ENCODE data around the gene EEIG1.
A peak's percentile ranks its signal among the peaks of the same experiment; 100 is the strongest.

EEIG1 gene

GRCh38 chr9:128001151-128001778 lies 20.5 kb upstream of the EEIG1 start:
- DNase-seq (ENCODE audit: low spot score): no peak

GRCh38 chr9:127999461-127999860 lies 18.7 kb upstream of the EEIG1 start:
- DNase-seq (ENCODE audit: low spot score): no peak

GRCh38 chr9:127993721-127994120 lies 12.9 kb upstream of the EEIG1 start:
- DNase-seq (ENCODE audit: low spot score): no peak

GRCh38 chr9:127991757-127992274 lies 11.0 kb upstream of the EEIG1 start:
- no peak for DNase-seq (ENCODE audit: low spot score)

- peak; percentile 76 for DNase-seq (ENCODE audit: low spot score)
These were observed 10.4 kb upstream of the EEIG1 start for GRCh38 chr9:127991017-127991756.

DNA sequence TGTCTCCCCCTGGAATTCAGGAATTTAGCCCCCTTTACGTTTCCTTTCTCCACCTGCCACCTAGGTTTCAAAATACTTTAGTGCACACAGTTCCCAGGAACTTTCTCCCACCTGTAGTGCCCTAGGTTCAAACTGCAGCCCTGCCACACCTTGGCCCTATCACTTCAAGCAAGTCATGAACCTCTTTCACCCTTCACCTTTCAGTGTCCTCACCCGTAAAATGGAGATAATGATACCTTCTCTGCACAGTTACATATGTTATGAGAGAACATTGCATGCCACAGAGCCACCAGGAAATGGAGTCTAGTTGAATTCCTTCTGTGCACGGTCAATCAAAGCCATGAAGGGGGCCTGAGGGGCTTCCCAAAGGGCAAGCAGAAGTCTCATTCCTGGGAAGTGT lies 9.8 kb upstream of the EEIG1 start:
- DNase-seq (ENCODE audit: low spot score): no peak

DNA sequence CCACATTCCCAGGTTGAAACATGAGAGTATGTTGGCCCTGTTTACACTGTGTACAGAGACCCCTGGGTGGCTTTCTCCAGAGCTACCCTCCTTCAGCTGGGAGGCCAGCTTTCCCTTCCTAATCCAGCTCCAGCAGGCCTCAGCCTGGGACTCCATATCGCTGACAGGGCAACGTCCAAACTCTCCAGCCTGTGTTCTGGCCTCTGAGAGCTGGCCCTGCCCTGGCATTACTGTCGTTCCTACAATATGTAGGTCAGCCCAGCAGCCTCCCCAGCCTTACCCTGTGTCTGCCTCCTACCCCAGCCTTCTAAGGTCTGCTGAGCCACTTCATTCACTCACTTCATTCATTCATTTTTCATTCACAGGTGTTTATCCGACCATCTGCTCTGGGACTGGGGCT lies 8.3 kb upstream of the EEIG1 start:
- no peak for DNase-seq (ENCODE audit: low spot score)

GRCh38 chr9:127987103-127987614 lies 6.4 kb upstream of the EEIG1 start:
- DNase-seq (ENCODE audit: low spot score): peak; percentile 96

DNA sequence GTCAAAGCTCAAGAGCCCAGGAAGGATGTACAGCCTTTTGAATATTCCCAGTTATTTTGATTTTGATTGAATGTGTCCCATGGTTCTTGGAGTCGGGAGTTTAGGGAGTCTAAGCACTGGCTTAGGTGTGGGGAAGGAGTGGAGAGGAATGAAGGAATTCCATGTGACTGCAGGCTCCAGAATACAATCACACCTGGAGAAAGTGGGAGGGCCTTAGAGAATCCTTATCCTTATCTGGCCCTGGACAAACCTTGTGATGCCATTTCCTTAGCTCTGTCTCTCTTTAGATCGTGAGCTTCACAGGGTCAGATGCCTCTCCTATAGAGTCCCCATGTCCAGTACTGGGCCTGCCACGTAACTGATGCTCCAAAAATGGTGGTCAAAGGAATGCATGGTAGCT lies 4.2 kb upstream of the EEIG1 start:
- no peak for DNase-seq (ENCODE audit: low spot score)

DNA sequence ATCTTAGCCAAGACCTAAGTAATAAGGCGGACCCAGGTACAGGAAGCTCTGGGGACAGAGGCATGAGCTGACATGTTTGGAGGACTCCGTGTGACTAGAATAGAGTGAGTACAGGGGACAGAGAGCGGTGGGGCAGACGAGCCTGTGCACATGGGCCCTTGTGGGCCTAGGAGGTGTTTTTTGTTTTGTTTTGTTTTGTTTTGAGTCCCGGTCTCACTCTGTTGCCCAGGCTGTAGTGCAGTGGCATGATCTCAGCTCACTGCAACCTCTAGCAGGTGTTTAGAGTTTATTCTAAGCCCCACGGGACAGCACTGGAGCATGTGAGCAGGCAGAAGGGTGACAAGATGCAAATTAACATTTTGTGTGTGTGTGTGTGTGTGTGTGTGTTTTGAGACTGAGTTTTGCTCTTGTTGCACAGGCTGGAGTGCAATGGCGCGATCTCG lies 3.1 kb upstream of the EEIG1 start:
- DNase-seq (ENCODE audit: low spot score): no peak

DNA sequence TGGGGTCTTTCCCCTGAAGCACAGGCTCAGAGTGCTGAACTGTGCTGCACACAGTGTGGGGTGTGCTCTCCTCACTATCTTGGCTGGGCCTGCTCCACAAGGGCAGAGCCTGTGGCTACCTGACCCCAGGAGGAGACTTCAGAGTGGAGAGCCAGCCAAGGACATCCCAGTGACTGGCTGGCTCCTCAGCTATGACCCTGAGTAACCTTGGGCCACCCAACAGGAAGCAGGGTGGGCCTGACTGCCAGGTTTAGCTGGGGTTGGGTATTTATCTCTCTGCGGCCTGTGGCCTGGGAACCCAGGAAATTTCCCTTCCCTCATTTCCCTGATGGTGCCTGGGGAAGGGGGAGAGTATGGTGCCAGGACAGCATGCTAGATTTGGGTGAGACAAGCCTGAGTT lies 2.1 kb upstream of the EEIG1 start:
- DNase-seq (ENCODE audit: low spot score): no peak

DNA sequence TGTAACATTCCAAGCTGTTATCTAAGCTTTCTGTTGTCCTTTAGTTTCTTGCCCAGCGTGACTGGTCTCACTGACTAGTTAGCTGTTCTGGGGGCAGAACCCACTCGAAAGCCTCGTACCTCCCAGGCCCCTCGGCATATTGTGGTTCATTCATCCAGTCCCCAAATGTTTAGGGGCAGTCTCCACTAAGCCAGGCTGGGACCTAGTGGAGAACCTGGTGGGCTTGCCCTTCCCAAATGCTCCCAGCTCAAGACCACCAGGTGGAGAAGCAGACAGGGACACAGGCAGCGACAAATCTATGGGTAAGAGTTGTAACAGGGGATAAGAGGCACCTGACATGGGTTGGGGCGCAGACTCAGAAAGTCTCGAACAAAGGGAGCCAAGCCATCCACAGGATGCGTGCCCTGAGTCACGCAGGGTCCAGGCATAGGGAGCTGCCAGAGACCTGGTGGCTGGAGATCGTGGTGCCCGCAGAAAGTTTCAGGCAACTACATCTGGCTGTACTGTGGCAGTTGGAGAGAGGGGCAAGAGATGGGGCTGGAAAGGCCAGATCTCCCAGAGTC lies 851 bp upstream of the EEIG1 start:
- DNase-seq (ENCODE audit: low spot score): no peak

DNA sequence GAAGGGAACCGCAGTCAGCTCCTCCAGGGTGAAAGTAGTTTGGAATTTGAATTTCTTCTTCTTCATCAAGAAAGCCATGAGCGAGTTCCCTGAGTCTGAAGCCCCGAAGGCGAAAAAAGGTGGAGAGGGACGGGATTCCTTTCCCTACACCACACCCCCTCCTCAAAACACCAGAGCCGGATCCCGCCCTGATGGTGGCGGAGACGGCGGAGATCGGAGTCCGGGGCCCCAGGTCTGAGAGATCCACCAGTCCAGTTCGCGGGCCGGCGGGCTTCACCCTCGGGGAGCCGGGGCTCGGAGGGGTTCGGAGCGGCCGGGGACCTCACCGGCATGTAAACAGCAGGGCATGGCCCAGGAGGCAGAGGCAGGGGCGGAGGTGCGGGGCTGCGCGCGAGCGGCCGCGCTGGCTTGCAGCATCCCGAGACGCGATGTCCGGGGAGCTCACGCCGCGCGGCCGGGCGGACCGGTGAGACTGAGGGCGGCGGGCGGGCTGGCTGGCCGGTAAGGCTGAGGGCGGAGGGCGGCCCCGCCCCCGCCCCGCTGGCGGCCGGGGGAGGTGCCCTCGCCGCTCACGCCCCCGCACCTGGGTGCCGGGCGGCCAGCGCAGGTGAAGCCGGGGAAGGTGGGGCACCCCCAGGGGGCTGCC lies 606 bp downstream of the EEIG1 start:
- peak; percentile 58 for DNase-seq (ENCODE audit: low spot score)

GRCh38 chr9:127979333-127980059 lies 1.3 kb downstream of the EEIG1 start:
- peak; percentile 60 for DNase-seq (ENCODE audit: low spot score)

- DNase-seq (ENCODE audit: low spot score): no peak
These were observed 1.8 kb downstream of the EEIG1 start for GRCh38 chr9:127979015-127979332.

DNA sequence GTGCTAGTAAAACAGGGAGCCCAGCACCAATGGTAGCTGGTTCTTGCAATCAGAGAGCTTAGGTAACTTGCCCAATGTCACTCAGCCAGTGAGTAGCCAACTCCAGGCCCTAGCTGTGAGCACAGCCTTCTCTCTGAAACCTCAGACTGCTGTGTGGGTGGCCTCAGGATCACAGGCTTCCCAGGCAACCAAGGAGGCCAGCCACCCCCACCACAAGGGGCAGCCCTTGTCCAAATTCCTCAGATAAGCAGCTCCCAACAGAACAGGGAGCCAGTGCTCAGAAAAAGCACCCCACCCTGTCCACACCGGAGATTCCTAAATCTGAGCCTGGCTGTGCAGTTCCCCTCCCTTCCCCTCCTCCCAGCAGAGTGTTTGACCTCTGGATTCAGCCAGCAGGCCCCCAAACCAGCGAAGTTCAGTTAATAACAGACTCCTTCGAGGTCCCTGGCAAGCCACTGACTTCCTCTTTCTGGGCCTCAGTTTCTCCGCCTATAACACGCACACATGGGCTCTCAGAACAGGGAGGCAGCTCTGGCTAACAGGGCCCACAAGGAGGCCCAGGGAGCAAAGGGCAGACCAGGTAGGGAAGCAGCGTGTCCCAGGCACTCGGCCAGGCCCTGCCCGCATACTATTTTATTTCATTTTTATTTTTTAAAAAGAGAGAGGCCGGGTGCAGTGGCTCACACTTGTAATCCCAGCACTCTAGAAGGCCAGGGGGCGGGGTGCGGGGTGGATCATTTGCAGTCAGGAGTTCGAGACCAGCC lies 2.7 kb downstream of the EEIG1 start:
- DNase-seq (ENCODE audit: low spot score): peak; percentile 63

GRCh38 chr9:127977009-127977883 lies 3.5 kb downstream of the EEIG1 start:
- DNase-seq (ENCODE audit: low spot score): no peak

DNA sequence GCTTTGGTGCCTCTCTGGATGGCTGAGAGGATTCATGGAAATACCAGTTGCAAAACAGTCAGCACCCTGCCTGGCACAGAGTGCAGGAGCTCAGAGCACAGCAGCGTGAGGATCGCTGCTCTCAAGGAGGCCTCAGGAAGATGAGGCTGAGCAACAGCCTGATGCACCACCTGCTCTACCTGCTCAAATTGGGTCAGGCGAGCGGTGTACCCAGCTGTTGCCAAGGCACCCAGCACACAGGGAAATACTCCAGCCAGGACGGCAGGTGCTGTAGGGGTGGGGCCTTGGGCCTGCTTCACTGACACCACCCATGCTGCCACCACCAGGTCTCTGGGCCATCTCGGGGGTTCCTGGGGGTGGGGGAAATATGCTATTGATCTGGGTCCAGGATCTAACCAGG lies 4.3 kb downstream of the EEIG1 start:
- peak; percentile 37 for DNase-seq (ENCODE audit: low spot score)

DNA sequence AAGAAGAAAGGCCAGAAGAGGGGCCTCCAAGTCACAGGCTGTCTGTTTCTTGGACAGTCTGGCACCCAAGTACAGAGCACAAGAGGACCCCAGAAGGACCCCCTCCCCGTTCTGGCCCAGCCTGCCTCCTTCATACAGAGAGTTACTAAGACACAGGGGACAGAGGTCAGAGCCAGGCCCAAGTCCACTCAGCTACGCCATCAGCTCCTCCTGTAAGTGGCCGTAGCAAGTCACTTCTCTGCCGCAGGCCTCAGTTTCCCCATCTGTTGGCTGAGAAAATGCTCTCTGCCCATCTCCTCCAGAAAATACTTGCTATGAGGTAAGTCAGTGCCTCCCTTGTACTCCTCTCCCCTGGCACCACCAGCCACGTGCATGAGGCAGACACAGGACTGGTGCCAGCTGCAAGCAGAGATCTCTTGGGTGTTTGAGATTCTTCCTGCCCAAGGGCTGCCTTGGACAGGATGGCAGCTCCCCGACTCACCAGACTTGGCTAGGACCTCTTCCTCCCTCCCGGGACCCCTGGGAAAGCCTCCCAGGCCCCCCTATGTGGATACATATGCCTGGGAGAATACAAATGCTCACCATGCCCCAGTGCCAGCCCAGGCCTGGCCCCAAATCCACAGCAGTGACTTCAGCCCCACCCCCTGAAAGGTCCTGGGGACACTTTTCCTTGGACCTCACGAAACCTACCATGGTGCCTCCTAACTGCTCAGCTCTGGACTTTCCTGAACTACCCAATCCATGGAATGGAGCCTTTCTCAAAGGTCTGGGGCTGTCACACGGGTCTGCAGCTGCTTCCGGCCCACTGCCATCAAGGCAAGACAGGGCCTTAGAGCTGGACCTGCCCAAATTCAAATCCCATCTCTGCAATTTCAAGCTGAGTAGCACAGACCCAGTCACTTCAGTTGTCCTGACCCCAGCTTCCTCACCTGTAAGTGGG lies 5.1 kb downstream of the EEIG1 start:
- DNase-seq (ENCODE audit: low spot score): no peak

All from kidney tubule cell (primary cell).